HG02885 (cell line): ENCODE measurements around the gene CREG1.

Experiments used
- ATAC-seq: cut with Tn5 transposase; IDR thresholded peaks from one replicate; pipeline ENCODE4 v1.9.1; 2021; ENCODE audit warnings: mild to moderate bottlenecking; ENCODE audit not compliant: unreplicated experiment, poor library complexity

CREG1 gene

DNA sequence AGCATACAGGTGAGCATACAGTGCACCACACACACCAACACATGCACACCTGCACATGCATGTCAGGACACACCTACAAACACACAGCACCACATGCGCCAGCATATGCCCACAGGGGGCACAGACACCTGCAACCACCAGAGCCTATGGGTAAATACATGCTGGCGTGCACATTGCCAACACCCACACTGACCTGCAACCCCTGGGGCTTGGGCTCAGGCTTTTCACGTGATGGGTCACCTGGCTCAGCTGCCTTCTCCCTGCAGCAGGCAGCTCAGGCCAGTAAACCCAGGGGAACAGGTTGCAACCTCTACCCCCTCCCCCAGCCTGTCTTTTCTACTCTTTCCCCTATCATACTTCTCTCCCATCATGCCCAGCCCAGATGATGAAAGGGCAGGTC is 43.3 kb downstream of the CREG1 start:
- ATAC-seq, result no peak

DNA sequence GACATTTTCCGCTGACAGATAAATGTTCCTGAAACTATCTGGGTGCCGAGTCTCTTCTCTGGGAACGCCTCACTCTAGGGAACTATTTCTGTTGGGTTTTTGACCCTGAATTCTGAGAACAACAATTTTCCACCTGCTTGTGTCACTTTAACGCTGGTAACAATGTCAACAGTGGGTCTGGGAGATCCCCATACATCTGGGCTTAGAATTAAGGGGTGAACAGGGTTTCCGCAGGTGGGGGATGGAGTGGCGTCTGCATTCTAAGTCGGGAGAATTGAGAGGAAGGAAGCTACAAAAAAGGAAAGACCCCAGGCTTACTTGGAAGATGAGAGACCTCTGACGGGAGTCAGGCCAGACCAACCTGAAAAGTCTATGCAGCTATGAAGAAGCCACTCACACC is 44.0 kb downstream of the CREG1 start:
- no peak for ATAC-seq

DNA sequence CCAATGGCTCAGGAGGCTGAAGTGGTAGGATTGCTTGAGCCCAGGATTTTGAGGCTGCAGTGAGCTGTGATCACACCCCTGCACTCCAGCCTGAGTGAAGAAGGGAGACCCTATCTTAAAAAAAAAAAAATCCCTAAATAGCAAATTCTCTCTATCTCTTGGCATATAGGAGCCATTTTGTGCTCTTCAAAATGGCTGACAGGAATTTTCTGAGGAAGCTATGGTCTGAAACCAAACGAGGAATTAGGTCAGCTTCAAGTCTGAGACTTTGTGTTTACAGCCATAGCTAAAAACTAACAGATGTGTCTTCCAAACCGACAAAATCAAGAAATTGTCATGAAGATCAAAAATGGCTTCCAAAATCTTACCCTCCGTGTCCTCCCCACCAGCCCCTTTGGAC is 45.8 kb downstream of the CREG1 start:
- ATAC-seq, result no peak

DNA sequence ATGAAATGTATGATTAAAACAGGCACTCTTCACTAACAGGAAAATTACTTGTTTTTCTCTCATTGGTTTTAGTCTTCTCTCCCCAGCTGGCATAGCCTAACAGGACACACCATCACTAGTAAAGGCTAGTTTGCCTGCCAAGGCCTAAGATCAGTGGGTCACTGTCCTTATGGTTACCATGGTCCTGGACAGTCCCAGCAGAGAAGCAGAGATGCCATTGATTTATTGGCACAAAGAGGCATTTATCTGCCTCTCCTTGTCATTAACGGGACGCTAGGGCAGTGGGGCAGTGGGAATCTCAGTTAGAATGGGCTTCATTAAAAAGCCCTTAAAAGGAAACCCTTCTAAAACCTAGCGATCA is 49.1 kb downstream of the CREG1 start:
- ATAC-seq, result no peak

DNA sequence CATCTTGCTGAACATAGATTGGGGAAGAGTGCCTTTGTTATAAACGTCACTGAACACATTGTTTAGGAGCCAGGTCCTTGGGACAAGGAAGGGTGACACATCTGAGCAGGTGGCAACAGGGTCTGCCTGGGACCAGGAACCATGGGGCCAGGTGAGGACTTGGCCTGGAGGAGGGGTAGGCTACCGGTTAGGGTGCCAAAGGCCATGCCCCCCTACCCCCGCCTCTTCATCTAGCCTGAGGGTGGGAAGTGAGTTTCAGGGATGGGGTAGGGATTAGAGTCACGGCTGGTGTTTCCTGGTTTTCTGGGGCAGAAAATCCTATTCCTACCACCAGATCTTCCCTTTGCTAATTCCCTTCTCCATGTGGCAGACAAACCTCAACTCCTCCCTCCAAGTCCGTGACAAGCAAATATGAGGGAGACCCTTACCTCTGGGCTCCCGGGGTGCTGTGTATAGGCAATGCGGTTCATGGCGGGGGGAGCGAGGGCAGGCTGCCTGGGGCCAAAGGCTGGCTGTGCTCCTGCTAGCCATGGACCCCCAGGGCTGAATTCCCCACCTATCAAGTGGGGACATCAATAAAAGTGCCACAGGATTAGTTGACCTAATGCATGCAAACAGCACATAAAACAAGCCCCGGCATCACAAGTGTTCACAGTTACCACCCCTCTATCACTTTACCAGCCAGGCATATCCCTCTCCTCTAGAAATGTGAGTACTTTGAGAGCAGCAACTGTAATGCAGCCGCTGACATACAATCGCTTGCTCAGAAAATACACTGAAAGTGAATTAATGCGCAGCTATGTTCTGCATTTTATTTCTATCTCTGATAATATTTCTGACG is 49.7 kb downstream of the CREG1 start:
- no peak for ATAC-seq

DNA sequence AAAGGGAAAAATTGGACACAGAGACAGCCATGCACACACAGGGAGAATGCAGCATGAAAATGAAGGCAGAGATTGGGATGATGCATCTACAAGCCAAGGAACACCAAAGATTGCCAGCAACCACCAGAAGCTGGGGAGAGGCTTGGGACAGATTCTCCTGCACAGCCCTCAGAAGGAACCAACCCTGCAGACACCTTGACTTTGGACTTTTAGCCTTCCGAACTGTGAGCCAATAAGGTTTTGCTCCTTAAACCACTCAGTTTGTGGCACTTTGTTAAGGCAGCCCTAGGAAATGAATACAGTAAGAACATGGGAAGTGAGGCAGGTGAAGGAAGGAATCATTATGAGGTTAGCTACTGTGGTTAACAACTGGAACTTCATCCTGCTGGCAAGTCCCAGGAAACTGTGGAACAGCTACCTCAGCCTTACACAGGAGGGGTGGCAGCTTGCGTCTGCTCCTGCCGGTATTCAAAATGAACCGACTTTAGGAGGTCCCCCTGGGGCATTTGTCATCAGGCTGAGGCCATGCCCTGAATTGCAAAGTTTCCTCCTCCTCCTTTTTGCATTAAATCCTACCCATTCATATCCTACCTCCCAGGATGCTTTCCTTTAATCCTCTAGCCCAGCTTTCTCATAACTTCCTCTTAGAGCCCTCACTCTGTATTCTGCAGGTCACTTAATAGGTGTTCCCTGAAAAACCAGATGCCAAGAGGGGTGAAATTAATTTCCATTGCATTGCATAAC is 50.7 kb downstream of the CREG1 start:
- no peak for ATAC-seq

DNA sequence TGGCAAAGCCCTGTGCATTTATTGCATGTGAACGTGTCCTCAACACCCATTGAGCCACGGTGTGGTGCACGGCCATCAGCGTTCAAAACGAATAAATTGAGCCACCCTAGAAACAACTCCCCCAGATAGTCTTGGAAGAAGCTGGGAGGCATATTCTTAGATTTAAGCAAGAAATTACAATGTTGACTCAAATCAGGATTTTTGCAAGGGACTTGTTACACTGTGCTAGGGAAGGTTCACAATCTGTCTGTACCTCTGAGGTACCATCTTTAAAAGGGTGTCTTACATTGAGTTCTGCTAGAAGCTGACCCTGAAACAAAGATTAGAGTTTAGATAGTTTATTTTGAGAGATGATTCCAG is 51.4 kb downstream of the CREG1 start:
- no peak for ATAC-seq

DNA sequence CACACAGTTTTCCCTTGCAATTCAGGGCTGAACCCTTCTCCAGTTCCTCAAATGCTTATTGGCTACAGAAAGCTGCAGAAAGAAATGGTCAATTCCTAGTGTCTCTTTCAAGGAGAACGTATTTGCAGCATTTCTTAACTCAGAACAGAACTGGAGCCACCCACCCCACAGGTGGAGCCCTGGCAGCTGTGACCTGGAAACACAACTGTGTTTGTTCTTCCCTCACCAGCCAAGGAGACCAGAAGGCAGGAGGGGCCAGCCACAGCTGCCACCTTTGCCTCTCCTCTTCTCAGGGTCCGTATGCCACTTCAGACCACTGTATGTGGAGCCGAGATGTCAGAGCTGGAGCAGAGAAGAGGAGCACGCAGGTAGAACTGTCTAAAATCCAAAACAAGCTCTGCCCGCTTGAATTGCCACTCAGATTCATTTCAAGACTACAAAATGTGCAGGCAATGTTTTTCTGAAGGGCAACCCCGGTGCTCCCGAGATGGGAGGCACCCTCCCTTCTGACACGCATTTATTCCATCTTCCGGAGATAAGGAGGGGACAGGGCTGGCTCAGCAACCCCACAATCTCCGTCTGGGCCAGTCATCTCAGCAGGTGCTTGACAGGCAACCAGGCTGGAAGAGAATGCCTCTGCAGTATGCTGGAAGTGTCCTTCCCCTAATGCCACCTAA is 51.9 kb downstream of the CREG1 start:
- no peak for ATAC-seq

DNA sequence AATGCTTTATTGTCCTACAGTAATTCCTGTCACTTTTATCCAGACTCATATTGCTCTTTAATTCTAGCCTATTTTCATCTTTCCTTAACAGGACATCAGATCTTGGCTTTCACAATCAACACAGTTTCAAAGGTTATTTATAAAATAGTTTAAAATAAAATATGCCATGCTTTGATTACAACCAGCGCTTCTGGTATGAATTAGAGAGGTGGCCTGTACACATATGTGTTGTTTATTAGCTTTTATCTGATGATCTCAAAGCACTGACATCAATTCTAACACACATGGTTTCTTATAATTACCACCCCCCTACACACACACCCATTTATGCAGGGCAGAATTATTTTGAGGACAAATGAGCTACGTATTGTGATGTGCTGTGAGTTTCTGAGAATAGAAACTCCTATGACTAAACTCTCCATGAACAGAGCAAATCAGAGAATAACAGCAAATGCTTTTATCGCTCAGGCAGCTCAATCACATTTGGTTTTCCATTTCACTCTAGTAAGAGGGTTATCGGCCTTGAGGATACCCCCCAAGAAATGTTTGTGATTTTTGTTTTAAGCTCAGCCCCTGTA is 53.2 kb downstream of the CREG1 start:
- ATAC-seq, result peak; percentile 47

DNA sequence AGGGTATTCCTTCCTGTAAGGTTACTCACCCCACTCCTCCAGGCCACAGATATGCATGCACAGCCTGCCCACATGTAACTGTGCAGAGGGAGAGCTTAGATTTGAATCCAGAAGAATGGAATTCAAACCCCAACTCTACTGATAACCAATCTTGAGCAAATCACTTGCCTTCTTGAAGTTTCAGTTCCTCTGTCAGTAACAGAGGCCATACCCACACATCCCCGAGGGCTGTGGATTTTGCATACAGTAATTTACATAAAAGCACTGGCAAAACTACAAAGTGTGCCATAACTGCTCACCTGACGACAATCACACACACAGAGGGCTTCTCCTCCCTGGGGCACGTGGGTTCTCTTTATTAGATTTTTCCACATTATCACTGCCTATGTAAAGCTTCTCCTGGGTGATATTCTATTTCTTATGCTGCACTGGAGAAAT is 53.9 kb downstream of the CREG1 start:
- ATAC-seq, result peak; percentile 93

DNA sequence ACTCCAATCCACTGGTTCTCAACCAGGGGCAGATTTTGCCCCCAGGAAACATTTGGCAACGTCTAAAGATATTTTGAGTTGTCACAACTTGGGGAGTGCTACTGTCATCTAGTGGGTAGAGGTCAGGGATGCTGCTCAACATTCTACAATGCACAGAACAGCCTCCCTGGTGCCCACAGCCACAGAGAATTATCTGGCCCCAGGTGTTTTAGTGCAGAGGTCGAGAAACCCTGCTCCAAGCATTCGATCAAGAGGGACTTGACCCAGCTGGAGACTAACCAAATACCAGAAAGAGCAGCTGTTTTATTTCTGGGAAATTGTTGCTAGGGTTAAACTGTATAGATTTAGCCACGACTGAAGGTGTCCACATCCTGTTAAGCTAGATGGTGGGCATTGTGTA is 54.5 kb downstream of the CREG1 start:
- ATAC-seq, result peak; percentile 12

DNA sequence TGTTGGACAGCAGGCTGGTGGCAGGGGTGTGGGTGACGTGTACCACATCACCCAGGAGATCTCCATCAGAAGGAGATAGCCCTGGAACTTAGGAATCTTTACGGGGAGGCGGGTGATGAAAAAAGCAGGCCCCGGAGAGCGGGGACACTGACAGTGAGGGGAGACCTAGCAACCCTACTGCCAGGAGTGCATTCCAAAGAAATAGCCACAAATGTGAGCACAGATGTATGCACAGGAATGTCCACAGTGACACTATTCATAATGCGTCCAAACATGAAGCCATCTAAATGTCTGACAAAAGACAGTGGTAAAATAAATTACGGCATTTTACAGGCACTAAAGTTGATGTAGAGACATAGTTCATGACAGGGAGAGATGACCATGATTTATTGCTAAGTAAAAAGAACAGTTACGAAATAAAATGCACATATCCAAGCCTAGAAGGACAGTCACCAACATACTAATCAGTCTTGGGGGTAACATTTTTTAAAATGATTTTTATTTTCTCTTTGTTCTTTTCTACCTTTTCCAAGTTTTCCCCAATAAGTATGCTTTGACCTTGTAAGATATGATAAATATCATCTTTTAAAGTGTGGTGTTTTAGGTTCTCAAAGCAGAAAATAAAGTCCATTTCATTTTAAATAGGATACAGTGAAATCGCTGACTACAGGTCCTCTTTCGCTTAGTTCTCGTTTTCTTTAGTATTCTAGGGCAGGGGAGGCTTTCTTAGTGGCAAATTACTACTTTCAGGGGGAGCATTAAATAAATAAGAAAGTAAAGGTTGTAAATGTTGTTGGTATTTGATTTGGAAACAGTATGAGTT is 56.6 kb downstream of the CREG1 start:
- ATAC-seq, result no peak

DNA sequence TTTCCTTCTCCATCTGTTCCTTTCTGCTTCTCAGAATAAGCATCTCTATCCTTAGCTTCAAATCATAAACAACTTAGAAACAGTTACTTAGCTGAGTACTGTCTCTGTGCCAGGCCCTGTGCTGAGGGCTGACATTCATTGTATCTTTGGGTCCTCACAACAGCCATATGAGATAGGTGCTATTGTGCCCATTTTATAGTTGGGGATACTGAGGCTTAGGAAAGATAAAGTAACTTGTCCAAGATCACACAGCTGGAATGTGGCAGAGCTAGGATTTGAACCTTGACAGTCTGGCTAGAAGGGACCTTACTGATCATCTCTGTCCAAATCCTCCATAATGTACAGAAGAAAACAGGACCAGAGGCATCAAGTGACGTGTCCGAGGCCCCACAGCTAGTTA is 60.2 kb downstream of the CREG1 start:
- ATAC-seq, result no peak

DNA sequence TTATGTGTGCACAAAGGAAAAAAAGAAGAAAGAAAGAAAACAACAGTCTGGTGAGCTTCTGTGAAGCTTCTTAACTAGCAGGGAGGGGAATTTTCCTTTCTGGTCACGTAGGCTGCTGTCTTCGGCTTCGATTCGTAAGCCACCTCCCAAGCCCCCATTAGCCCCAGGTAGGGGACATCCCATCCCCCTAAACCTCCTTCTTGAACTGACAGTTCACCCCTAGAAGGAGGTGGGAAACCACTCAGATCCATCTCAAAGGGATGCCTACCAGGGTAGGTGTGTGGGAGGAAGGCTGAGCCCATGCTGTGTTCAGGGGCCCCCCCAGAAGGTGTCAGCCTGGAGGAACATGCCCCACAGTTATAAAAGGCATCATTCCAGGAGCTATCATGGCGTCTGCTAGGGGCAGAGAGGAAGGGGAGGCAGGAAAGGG is 61.1 kb downstream of the CREG1 start:
- no peak for ATAC-seq

DNA sequence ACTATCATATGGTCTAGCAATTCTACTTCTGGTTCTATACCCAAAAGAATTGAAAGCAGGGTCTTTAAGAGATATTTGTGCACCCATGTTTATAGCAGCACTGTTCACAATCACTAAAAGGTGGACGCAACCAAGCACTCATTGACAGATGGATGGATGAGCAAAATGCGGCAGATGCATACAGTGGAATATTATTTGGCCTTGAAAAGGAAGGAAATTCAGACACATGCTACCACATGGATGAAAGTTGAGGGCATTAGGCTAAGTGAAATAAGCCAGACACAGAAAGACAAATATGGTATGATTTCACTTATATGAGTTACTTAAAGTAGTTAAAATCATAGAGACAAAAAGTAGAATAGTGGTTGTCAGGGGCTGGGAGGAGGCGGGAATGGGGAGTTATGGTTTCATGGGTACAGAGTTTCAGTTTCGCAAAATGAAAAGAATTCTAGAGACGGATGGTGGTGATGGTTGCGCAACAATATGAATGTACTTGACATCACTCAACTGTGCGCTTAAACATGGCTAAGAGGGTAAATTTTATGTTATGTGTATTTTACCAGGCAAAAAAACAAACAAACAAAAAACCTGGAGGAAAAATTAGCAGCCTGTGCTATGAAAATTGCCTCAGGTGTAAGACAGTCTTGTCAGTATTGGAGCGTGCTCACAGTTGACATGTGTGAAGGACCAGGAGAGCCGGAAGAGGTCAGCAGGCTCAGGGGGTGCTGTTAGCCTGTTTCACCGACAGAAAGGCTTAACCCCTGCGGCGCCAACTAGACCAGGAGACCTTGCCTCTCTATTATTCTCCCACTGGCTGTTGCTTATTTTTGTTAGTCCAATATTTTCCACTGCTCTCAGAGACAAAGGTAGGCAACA is 61.7 kb downstream of the CREG1 start:
- no peak for ATAC-seq
